Measurements from ENCODE around the gene EPS15. TPM values are rescaled to one million over a fixed set of nuclear protein-coding genes. Genes with fewer than 3 reads are reported as not detected.

EPS15 gene
- total and polyA plus RNA-seq, 2 of the 8 experiments (the other 6 are each of a cell fraction or from before 2014, with no cell fraction given): 15.9 to 57.2 TPM

DNA sequence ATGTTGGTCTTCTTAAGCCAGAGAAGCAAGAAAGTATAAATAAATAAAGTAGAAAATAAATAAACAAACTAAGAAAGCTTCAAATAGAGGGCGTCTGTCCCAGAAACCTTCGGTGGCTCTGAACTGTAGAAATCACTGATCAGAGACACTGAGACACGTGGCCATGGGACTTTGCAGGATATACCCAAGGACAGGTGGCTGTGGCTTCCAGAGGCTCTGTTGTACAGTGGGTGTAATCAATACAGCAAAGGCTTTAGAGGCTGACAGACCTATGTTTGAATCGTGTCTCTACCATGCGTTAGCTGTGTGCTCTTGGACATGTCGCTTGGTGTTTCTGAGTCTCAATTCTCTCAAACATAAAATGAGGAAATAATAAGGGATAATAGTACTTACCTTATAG is 41.0 kb upstream of the EPS15 start (continued):
- TF ChIP-seq CTCF (IDR thresholded peaks at IDR 0.05; ENCODE audit: control extremely low read depth in 1 of 3, insufficient read depth in 1 of 3, low read depth in 1 of 3, low read length in 3 of 3) (no peak), TBP (IDR thresholded peaks at IDR 0.05; ENCODE audit: low read depth, low read length) (no peak), RFX5 (IDR thresholded peaks at IDR 0.05; ENCODE audit: borderline replicate concordance, low read depth, low read length) (no peak), E2F6 (IDR thresholded peaks at IDR 0.05) (no peak), FOSL1 (IDR thresholded peaks at IDR 0.05; ENCODE audit: insufficient read depth, low read depth, low read length) (no peak)

All from H1 (cell line).